ENCODE results near the gene FAM171A1. TPM values are rescaled to one million over a fixed set of nuclear protein-coding genes. Genes with fewer than 3 reads are reported as not detected.
"Not testable (repeated sequence)": the region's sequence is repeated elsewhere in the genome, so short reads cannot be mapped to it uniquely, and the experiment has no call there.

FAM171A1 gene
- total RNA-seq, 1 experiment from 2014 or later = 46.5 TPM

DNA sequence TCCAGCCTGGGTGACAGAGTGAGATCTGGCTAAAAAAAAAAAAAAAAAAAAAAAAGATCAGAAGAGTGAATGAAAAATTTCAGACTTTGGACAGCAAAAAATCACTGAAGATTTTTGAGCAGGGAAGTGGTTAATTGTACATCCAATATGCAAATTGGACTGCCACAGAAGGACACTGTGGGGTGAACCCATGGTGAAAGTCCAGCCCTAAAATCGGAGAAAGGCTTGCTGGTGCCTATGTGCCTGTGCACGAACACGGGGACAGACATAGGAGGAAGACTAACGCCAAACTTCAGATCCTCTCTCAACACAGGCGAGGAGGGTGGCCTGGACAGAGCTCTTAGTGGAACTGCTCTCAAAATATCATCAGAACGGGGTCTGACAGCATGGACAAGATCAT is 65.5 kb downstream of the FAM171A1 start:
- no peaks in the 10 kb centered on the region for H3K27me3 ChIP-seq (replicated peaks; ENCODE audit: insufficient read depth, low read depth, low read length, poor library complexity)
- H3K9me3 ChIP-seq (ENCODE audit: low read depth, low read length, poor library complexity, severe bottlenecking) = no peaks in the 10 kb centered on the region
- TF ChIP-seq, protein P1, sequence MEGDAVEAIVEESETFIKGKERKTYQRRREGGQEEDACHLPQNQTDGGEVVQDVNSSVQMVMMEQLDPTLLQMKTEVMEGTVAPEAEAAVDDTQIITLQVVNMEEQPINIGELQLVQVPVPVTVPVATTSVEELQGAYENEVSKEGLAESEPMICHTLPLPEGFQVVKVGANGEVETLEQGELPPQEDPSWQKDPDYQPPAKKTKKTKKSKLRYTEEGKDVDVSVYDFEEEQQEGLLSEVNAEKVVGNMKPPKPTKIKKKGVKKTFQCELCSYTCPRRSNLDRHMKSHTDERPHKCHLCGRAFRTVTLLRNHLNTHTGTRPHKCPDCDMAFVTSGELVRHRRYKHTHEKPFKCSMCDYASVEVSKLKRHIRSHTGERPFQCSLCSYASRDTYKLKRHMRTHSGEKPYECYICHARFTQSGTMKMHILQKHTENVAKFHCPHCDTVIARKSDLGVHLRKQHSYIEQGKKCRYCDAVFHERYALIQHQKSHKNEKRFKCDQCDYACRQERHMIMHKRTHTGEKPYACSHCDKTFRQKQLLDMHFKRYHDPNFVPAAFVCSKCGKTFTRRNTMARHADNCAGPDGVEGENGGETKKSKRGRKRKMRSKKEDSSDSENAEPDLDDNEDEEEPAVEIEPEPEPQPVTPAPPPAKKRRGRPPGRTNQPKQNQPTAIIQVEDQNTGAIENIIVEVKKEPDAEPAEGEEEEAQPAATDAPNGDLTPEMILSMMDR (conservative IDR thresholded peaks at IDR 0.05; ENCODE audit: low read depth, low read length) = no peak
- TF ChIP-seq EZH2 (IDR thresholded peaks at IDR 0.05; ENCODE audit: borderline replicate concordance, low read depth, low read length, poor library complexity, severe bottlenecking) = no peak
- H3K4me3 ChIP-seq (ENCODE audit: low read depth, low read length, poor library complexity, severe bottlenecking) = no peak overlapping the region
- no peak overlapping the region for H3K27ac ChIP-seq (ENCODE audit: low read depth, low read length, poor library complexity, severe bottlenecking)
- peaks cover 7% of the 10 kb centered on the region for H3K4me1 ChIP-seq (ENCODE audit: insufficient read depth, low read length, poor library complexity, severe bottlenecking)
- ChIA-PET POLR2A (ENCODE audit: low non-redundant PET) (no interaction called here), CTCF (no interaction called here)
- no TSS peak for BruUV-seq (replicated peaks)
- H3K36me3 ChIP-seq (ENCODE audit: insufficient read depth, low read length, poor library complexity, severe bottlenecking) = no peaks in the 10 kb centered on the region
- no peak for DNase-seq (ENCODE audit: low spot score)
- intact Hi-C loops (cut with micrococcal nuclease; ENCODE audit: unreplicated experiment) = no loop called here

DNA sequence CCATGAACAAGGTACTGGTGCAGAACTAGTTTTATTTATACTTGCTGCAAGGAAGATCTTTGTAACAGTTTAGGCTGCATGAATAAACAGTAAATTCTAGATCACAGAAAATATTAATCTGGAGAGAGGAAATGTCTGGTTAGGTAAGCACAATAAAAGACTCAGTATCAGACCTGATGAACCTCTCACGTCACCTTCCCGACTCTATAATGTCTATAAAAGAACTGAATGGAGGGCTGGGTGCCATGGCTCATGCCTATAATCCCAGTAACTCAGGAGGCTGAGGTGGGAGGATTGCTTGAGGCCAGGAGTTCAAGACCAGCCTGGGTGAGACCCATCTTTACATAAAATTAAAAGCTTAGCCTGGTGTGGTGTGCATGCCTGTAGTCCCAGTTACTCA is 65.9 kb downstream of the FAM171A1 start:
- intact Hi-C loops (cut with micrococcal nuclease; ENCODE audit: unreplicated experiment) = no loop called here
- no peak overlapping the region for H3K27ac ChIP-seq (ENCODE audit: low read depth, low read length, poor library complexity, severe bottlenecking)
- CTCF ChIA-PET = no interaction called here
- no peaks in the 10 kb centered on the region for H3K9me3 ChIP-seq (ENCODE audit: low read depth, low read length, poor library complexity, severe bottlenecking)
- POLR2A ChIA-PET (ENCODE audit: low non-redundant PET) = no interaction called here
- TF ChIP-seq, protein P1 (conservative IDR thresholded peaks at IDR 0.05; ENCODE audit: low read depth, low read length) = no peak
- TF ChIP-seq EZH2 (IDR thresholded peaks at IDR 0.05; ENCODE audit: borderline replicate concordance, low read depth, low read length, poor library complexity, severe bottlenecking) = no peak
- no peaks in the 10 kb centered on the region for H3K36me3 ChIP-seq (ENCODE audit: insufficient read depth, low read length, poor library complexity, severe bottlenecking)
- no peaks in the 10 kb centered on the region for H3K27me3 ChIP-seq (replicated peaks; ENCODE audit: insufficient read depth, low read depth, low read length, poor library complexity)
- peaks cover 8% of the 10 kb centered on the region for H3K4me1 ChIP-seq (ENCODE audit: insufficient read depth, low read length, poor library complexity, severe bottlenecking)
- no TSS peak for BruUV-seq (replicated peaks)
- DNase-seq (ENCODE audit: low spot score) = no peak
- H3K4me3 ChIP-seq (ENCODE audit: low read depth, low read length, poor library complexity, severe bottlenecking) = no peak overlapping the region

DNA sequence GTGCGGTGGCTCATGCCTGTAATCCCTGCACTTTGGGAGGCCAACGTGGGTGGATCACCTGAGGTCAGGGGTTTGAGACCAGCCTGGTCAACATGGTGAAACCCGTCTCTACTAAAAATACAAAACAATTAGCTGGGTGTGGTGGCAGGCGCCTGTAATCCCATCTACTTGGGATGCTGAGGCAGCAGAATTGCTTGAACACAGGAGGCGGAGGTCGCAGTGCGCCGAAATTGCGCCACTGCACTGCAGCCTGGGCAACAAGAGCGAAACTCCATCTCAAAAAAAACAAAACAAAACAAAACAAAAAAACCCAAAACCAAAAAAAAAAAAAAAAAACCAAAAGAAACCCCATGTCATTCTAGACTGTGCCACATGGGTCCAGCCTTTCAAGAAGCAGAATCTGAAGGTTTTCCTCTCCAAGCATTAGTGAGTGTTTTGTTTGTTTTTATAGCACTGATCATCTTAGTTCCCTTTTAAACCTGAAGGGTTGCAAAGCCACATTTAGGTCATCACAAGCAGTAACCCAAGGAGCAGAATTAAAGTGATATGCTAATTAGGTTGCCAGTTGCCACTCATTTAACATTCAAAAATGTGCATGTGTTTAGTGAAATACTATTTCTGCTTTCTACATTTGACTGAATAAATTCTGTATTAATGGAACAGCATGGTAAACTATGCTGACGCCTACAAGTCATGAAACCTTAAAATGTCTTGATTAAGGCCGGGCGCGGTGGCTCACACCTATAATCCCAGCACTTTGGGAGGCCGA is 68.7 kb downstream of the FAM171A1 start:
- CTCF ChIA-PET = interaction anchor here (0.7 kb wide), 1 partner anchor 48 kb away, joined by 6 read pairs; no protein-coding TSS in a partner anchor
- DNase-seq (ENCODE audit: low spot score); intact Hi-C loops (cut with micrococcal nuclease; ENCODE audit: unreplicated experiment); H3K4me1 ChIP-seq (ENCODE audit: insufficient read depth, low read length, poor library complexity, severe bottlenecking); H3K27me3 ChIP-seq (replicated peaks; ENCODE audit: insufficient read depth, low read depth, low read length, poor library complexity); POLR2A ChIA-PET (ENCODE audit: low non-redundant PET); BruUV-seq (replicated peaks); H3K36me3 ChIP-seq (ENCODE audit: insufficient read depth, low read length, poor library complexity, severe bottlenecking); H3K27ac ChIP-seq (ENCODE audit: low read depth, low read length, poor library complexity, severe bottlenecking); H3K9me3 ChIP-seq (ENCODE audit: low read depth, low read length, poor library complexity, severe bottlenecking); H3K4me3 ChIP-seq (ENCODE audit: low read depth, low read length, poor library complexity, severe bottlenecking): not testable (repeated sequence)

DNA sequence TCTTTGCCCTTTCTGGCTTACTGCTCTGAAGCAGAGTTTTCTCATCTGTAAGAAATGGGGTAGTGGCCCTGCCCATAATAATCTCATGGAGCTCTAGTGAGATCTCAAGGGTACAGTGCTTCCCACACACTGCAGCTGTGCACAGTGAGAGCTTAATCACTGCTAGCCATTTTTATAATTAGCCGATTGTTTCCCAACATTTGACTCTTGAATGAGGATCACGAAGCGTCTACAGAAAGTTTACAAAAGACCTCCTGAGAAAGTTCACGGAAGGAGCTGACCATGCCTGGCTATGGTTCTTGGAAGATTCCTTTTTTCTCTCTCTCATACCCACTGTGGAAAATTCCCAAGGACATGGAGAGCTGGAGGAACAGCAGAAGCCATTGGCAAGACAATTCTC is 70.4 kb downstream of the FAM171A1 start:
- ChIA-PET POLR2A (ENCODE audit: low non-redundant PET) (no interaction called here), CTCF (interaction anchor here (0.5 kb wide), 1 partner anchor 202 kb away, joined by 3 read pairs; no protein-coding TSS in a partner anchor)
- TF ChIP-seq, protein P1 (conservative IDR thresholded peaks at IDR 0.05; ENCODE audit: low read depth, low read length) = no peak
- no peak for TF ChIP-seq EZH2 (IDR thresholded peaks at IDR 0.05; ENCODE audit: borderline replicate concordance, low read depth, low read length, poor library complexity, severe bottlenecking)
- no TSS peak for BruUV-seq (replicated peaks)
- H3K27ac ChIP-seq (ENCODE audit: low read depth, low read length, poor library complexity, severe bottlenecking) = peak overlapping the region; percentile 12
- H3K4me3 ChIP-seq (ENCODE audit: low read depth, low read length, poor library complexity, severe bottlenecking) = no peak overlapping the region
- H3K36me3 ChIP-seq (ENCODE audit: insufficient read depth, low read length, poor library complexity, severe bottlenecking) = no peaks in the 10 kb centered on the region
- peaks cover 8% of the 10 kb centered on the region for H3K4me1 ChIP-seq (ENCODE audit: insufficient read depth, low read length, poor library complexity, severe bottlenecking)
- intact Hi-C loops (cut with micrococcal nuclease; ENCODE audit: unreplicated experiment) = no loop called here
- DNase-seq (ENCODE audit: low spot score) = peak; percentile 47
- H3K9me3 ChIP-seq (ENCODE audit: low read depth, low read length, poor library complexity, severe bottlenecking) = no peaks in the 10 kb centered on the region
- no peaks in the 10 kb centered on the region for H3K27me3 ChIP-seq (replicated peaks; ENCODE audit: insufficient read depth, low read depth, low read length, poor library complexity)
